WTC11 (cell line): ENCODE measurements around the gene PHLDA3.

ENCODE experiments used
- CREB1 ChIP-seq: sonication (generic); formaldehyde crosslinking; IDR thresholded peaks from 2 replicates; pipeline ENCODE4 v1.8.0; 2023; ENCODE audit warnings: mild to moderate bottlenecking, missing genetic modification reagents
- CTCF ChIP-seq: fragments of 200-600 bp; IDR thresholded peaks from 2 replicates; pipeline ENCODE4 v1.8.0; 2022; ENCODE audit warnings: antibody characterized with exemption
- ESRRA ChIP-seq: sonication (generic); formaldehyde crosslinking; IDR thresholded peaks from 2 replicates; pipeline ENCODE4 v1.8.1; 2022; ENCODE audit warnings: mild to moderate bottlenecking, missing genetic modification reagents, borderline replicate concordance
- IRF1 ChIP-seq: sonication (generic); formaldehyde crosslinking; IDR thresholded peaks from 2 replicates; pipeline ENCODE4 v1.8.0; 2023; ENCODE audit warnings: missing genetic modification reagents
- NR1H2 ChIP-seq: sonication (generic); formaldehyde crosslinking; IDR thresholded peaks from 2 replicates; pipeline ENCODE4 v1.9.0; 2021; ENCODE audit warnings: mild to moderate bottlenecking, moderate library complexity, missing genetic modification reagents
- NR2C2 ChIP-seq: sonication (generic); formaldehyde crosslinking; IDR thresholded peaks from 2 replicates; pipeline ENCODE4 v1.8.0; 2022; ENCODE audit warnings: mild to moderate bottlenecking, missing genetic modification reagents
- NR3C1 ChIP-seq: sonication (generic); formaldehyde crosslinking; conservative IDR thresholded peaks from 2 replicates; pipeline ENCODE4 v1.8.1; 2023; ENCODE audit warnings: low read depth, mild to moderate bottlenecking, missing genetic modification reagents
- TCF7 ChIP-seq: sonication (generic); formaldehyde crosslinking; IDR thresholded peaks from 2 replicates; pipeline ENCODE4 v1.8.0; 2022; ENCODE audit warnings: mild to moderate bottlenecking, low read depth, missing genetic modification reagents, moderate library complexity
- TEAD4 ChIP-seq: sonication (generic); formaldehyde crosslinking; IDR thresholded peaks from 2 replicates; pipeline ENCODE4 v1.8.0; 2022; ENCODE audit warnings: mild to moderate bottlenecking, missing genetic modification reagents
- USF1 ChIP-seq: sonication (generic); formaldehyde crosslinking; IDR thresholded peaks from 2 replicates; pipeline ENCODE4 v1.8.0; 2022; ENCODE audit warnings: mild to moderate bottlenecking, missing genetic modification reagents
- USF2 ChIP-seq: sonication (generic); formaldehyde crosslinking; IDR thresholded peaks from 2 replicates; pipeline ENCODE4 v1.8.1; 2023; ENCODE audit warnings: mild to moderate bottlenecking, missing genetic modification reagents, moderate library complexity
- ZBTB21 ChIP-seq: sonication (generic); formaldehyde crosslinking; IDR thresholded peaks from 2 replicates; pipeline ENCODE4 v1.8.1; 2023; ENCODE audit warnings: mild to moderate bottlenecking, missing genetic modification reagents, borderline replicate concordance
- ZNF512 ChIP-seq: sonication (generic); formaldehyde crosslinking; IDR thresholded peaks from 2 replicates; pipeline ENCODE4 v1.8.1; 2022; ENCODE audit warnings: missing genetic modification reagents, borderline replicate concordance

- TF ChIP-seq TEAD4 (CRISPR knock-in tag) (no peak), CTCF (no peak), ZNF512 (CRISPR knock-in tag) (no peak), NR3C1 (CRISPR knock-in tag) (no peak), USF1 (CRISPR knock-in tag) (no peak), TCF7 (CRISPR knock-in tag) (no peak), ESRRA (no peak), ZBTB21 (CRISPR knock-in tag) (no peak), NR1H2 (CRISPR knock-in tag) (no peak), USF2 (CRISPR knock-in tag) (no peak), NR2C2 (no peak), IRF1 (CRISPR knock-in tag) (no peak), CREB1 (CRISPR knock-in tag) (no peak)
These were observed 41.7 kb upstream of the PHLDA3 start for GRCh38 chr1:201510734-201511133.
